NT2/D1 (cell line): ENCODE results near the gene CRACR2A.

ENCODE experiments used
- SUZ12 ChIP-seq: IDR thresholded peaks from 2 replicates; pipeline ENCODE4 v1.6.1; 2011; ENCODE audit not compliant: insufficient read length, insufficient read depth; ENCODE audit errors: extremely low read depth
- YY1 ChIP-seq: IDR thresholded peaks from 2 replicates; pipeline ENCODE4 v1.6.1; 2011; ENCODE audit not compliant: insufficient read length, insufficient read depth
- ZNF274 ChIP-seq: IDR thresholded peaks from 2 replicates; pipeline ENCODE4 v1.6.1; 2011; ENCODE audit warnings: mild to moderate bottlenecking, low read depth, low read length

DNA sequence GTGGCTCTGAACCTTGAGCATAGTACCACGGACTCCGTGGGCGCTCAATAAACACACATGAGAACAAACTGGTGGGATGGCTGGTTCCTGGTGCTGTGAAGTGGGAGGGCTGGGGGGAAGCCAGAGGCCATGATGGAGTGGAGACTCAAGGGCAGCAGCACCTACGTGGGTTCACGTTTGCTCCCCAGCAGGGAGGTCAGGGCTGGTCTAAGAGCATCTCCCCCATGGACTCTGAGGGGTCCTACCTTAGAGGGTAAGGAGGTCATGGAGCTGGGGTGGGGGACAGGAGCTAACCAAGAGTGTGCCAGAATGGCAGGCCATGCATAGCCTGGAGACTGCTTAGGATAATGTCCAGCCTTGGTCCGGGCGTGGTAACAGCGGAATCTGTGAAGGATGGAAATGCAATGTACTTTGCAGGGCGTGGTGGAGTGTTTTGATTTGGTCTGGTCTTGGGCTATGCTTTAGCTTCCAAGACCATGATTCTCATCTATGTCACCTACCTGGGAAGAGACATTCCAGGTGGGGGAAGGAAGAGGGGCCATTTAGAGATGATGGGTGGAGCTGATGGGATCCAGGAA lies 158.9 kb downstream of the CRACR2A start:
- TF ChIP-seq SUZ12 (no peak), YY1 (no peak), ZNF274 (no peak)
